CD14-positive monocyte (primary cell): ENCODE results near the gene PLAC9. TPM values are rescaled to one million over a fixed set of nuclear protein-coding genes. Genes with fewer than 3 reads are reported as not detected.

Experiments used
- DNase-seq, 3 donors: peaks; one replicate each; pipeline ENCODE4 v3.0.0-alpha.2; 2011 to 2022
- H2AFZ ChIP-seq: 2 replicates; pipeline ENCODE4 v1.6.0; 2012; ENCODE audit warnings: mild to moderate bottlenecking, low read depth, low read length, inconsistent platforms; ENCODE audit not compliant: insufficient read depth, poor library complexity, severe bottlenecking
- H3K27ac ChIP-seq, 2 donors: 1 replicate in 1 of 2; 2 replicates in 1 of 2; pipeline ENCODE4 v1.5.1; 2012 to 2013; ENCODE audit warnings: low read length in 2 of 2, control low read depth in 1 of 2, inconsistent platforms in 1 of 2, low read depth in 1 of 2, mild to moderate bottlenecking in 1 of 2
- H3K27me3 ChIP-seq, 2 donors: one replicate each; pipeline versions ENCODE4 v1.6.0 to v1.6.1; 2011 to 2013; ENCODE audit warnings: low read length in 2 of 2; ENCODE audit not compliant: control insufficient read depth in 2 of 2, insufficient read depth in 2 of 2
- H3K36me3 ChIP-seq, 2 donors: replicated peaks in 1 of 2; 1 replicate in 1 of 2; 2 replicates in 1 of 2; pipeline versions ENCODE4 v1.5.1 to v1.6.1; 2012 to 2013; ENCODE audit warnings: low read length in 2 of 2, control low read depth in 1 of 2, inconsistent platforms in 1 of 2, mild to moderate bottlenecking in 1 of 2; ENCODE audit not compliant: insufficient read depth in 2 of 2, control insufficient read depth in 1 of 2
- H3K4me1 ChIP-seq, 2 donors: 1 replicate in 1 of 2; 2 replicates in 1 of 2; pipeline versions ENCODE4 v1.5.1 to v1.6.1; 2012 to 2013; ENCODE audit warnings: low read length in 2 of 2, control low read depth in 1 of 2, inconsistent platforms in 1 of 2, mild to moderate bottlenecking in 1 of 2, moderate library complexity in 1 of 2; ENCODE audit not compliant: insufficient read depth in 2 of 2, control insufficient read depth in 1 of 2
- H3K4me2 ChIP-seq: replicated peaks from 2 replicates; pipeline ENCODE3; 2012; ENCODE audit warnings: low read length, moderate library complexity, mild to moderate bottlenecking; ENCODE audit not compliant: poor library complexity, severe bottlenecking; ENCODE audit errors: extremely low read depth
- H3K4me3 ChIP-seq, 3 experiments: fragments of 200-600 bp in 1 of 3; sonication (generic) in 1 of 3; replicated peaks in 1 of 3; 1 replicate in 2 of 3; 2 replicates in 1 of 3; pipeline ENCODE4 v1.5.1; 2011 to 2013; ENCODE audit warnings: low read length in 3 of 3, mild to moderate bottlenecking in 3 of 3, control low read depth in 2 of 3, low read depth in 2 of 3, inconsistent platforms in 1 of 3, moderate library complexity in 1 of 3
- H3K79me2 ChIP-seq: 2 replicates; pipeline ENCODE4 v1.6.0; 2012; ENCODE audit warnings: mild to moderate bottlenecking, control low read depth, inconsistent platforms, low read length, moderate library complexity; ENCODE audit not compliant: insufficient read depth
- H3K9ac ChIP-seq: 2 replicates; pipeline ENCODE4 v1.6.0; 2017; ENCODE audit warnings: low read length, mild to moderate bottlenecking; ENCODE audit not compliant: insufficient read depth, poor library complexity, severe bottlenecking
- H3K9me3 ChIP-seq, 2 donors: replicated peaks in 1 of 2; 1 replicate in 1 of 2; 2 replicates in 1 of 2; pipeline versions ENCODE4 v1.5.1 to v1.6.1; 2012 to 2013; ENCODE audit warnings: low read length in 2 of 2, control low read depth in 1 of 2; ENCODE audit not compliant: control insufficient read depth in 1 of 2, insufficient read depth in 1 of 2
- H4K20me1 ChIP-seq: 2 replicates; pipeline ENCODE4 v1.6.0; 2012; ENCODE audit warnings: mild to moderate bottlenecking, low read length, control low read depth, moderate library complexity; ENCODE audit not compliant: insufficient read depth
- H3K27ac Mint-ChIP-seq, 7 donors: one replicate each; pipeline ENCODE4 v1.8.0; 2020; ENCODE audit warnings: mild to moderate bottlenecking in 7 of 7, mixed read lengths in 7 of 7, moderate library complexity in 6 of 7, inconsistent platforms in 2 of 7
- H3K27me3 Mint-ChIP-seq, 3 donors: one replicate each; pipeline ENCODE4 v1.8.0; 2021 to 2022; ENCODE audit warnings: low read depth in 3 of 3, mild to moderate bottlenecking in 3 of 3, mixed read lengths in 3 of 3, moderate library complexity in 3 of 3, inconsistent platforms in 1 of 3
- H3K36me3 Mint-ChIP-seq, 2 donors: one replicate each; pipeline ENCODE4 v1.8.0; 2020; ENCODE audit warnings: mixed read lengths in 2 of 2, inconsistent platforms in 1 of 2, mild to moderate bottlenecking in 1 of 2
- H3K4me1 Mint-ChIP-seq: one replicate; pipeline ENCODE4 v1.8.0; 2020; ENCODE audit warnings: mild to moderate bottlenecking, mixed read lengths
- H3K4me3 Mint-ChIP-seq, 2 donors: one replicate each; pipeline ENCODE4 v1.8.0; 2020; ENCODE audit warnings: mild to moderate bottlenecking in 2 of 2, mixed read lengths in 2 of 2, moderate library complexity in 1 of 2
- H3K9me3 Mint-ChIP-seq, 7 donors: one replicate each; pipeline ENCODE4 v1.8.0; 2020 to 2022; ENCODE audit warnings: mixed read lengths in 7 of 7, mild to moderate bottlenecking in 6 of 7, moderate library complexity in 6 of 7, inconsistent platforms in 2 of 7
- WGBS: methylation state at CpG from one replicate; pipeline ENCODE4 v1.1.5; 2013; ENCODE audit warnings: missing lambda C conversion rate; ENCODE audit not compliant: insufficient coverage; 5-methylcytosine and 5-hydroxymethylcytosine counted together
- intact Hi-C, 2 donors: fragments of 100-400 bp; cut with micrococcal nuclease; formaldehyde crosslinking; loops; one replicate each; pipeline versions ENCODE4 v1.15.0 to v1.15.1; 2023
- polyA minus RNA-seq: library from RNA; depleted of rRNA, polyadenylated mRNA; stranded (reverse); fragments of >200 nt; gene quantifications from 2 replicates; pipeline ENCODE4 v1.2.3, GENCODE V29; 2012
- polyA plus RNA-seq, 3 donors: library from polyadenylated mRNA; depleted of rRNA in 1 of 3; unstranded in 2 of 3; stranded (reverse) in 1 of 3; fragments of 300-500 nt in 2 of 3; fragments of >200 nt in 1 of 3; fragmentation: Illumina TruSeq in 2 of 3; gene quantifications; 1 replicate in 2 of 3; 2 replicates in 1 of 3; pipeline ENCODE4 v1.2.3, GENCODE V29; 2012 to 2021
- total RNA-seq, 12 experiments: library from RNA in 1 of 12; stranded (reverse) in 1 of 12; fragments of 120-200 nt in 1 of 12; gene quantifications; one replicate each; pipeline ENCODE4 v1.2.4 and lab custom pipeline; 2013 to 2026; ENCODE audit warnings: mixed read lengths in 6 of 12, inconsistent platforms in 1 of 12
- TF ChIP-seq, protein P1 (sequence below): fragments of 200-600 bp; IDR thresholded peaks from one replicate; pipeline ENCODE4 v1.8.0; 2022; ENCODE audit warnings: antibody characterized with exemption, mild to moderate bottlenecking

Gene PLAC9
- total RNA-seq (2013) = 0.10 TPM
- polyA plus RNA-seq = not detected
- not detected in 2 replicates for polyA minus RNA-seq
- 0 to 0.23 (median 0) reads per million in 11 experiments for total RNA-seq (lab: John Stamatoyannopoulos, UW)

GRCh38 chr10:80132299-80133139 is at the start of gene PLAC9:
TSS of gene PLAC9 (plus strand) at chr10:80132730. CDS start at chr10:80132763, 33 bp downstream.
- Mint-ChIP-seq H3K4me1 (peaks cover 9% of the 10 kb centered on the region), H3K27me3 (peaks cover 38 to 54% (median 42%) of the 10 kb centered on the region in 3 donors), H3K27ac (no peak within 1 kb of the TSS), H3K4me3 (peak within 1 kb of the TSS in 1 of 2 donors; percentile 85), H3K36me3 (peaks cover 0 to 7% of the 10 kb centered on the region in 2 donors), H3K9me3 (peaks cover 0 to 7% (median 3%) of the 10 kb centered on the region in 7 donors)
- WGBS = 3% methylated on average over 54 of the region's 58 CpGs
- peak within 1 kb of the TSS; percentile 21 for H2AFZ ChIP-seq
- H3K9me3 ChIP-seq = no peaks in the 10 kb centered on the region
- no peaks in the 10 kb centered on the region for H4K20me1 ChIP-seq
- peaks cover 21 to 26% of the 10 kb centered on the region in 2 donors for H3K27me3 ChIP-seq
- no peak within 1 kb of the TSS for H3K4me3 ChIP-seq
- no peak within 1 kb of the TSS for H3K27ac ChIP-seq
- no peak for DNase-seq
- no peaks in the 10 kb centered on the region for H3K36me3 ChIP-seq
- TF ChIP-seq, protein P1, sequence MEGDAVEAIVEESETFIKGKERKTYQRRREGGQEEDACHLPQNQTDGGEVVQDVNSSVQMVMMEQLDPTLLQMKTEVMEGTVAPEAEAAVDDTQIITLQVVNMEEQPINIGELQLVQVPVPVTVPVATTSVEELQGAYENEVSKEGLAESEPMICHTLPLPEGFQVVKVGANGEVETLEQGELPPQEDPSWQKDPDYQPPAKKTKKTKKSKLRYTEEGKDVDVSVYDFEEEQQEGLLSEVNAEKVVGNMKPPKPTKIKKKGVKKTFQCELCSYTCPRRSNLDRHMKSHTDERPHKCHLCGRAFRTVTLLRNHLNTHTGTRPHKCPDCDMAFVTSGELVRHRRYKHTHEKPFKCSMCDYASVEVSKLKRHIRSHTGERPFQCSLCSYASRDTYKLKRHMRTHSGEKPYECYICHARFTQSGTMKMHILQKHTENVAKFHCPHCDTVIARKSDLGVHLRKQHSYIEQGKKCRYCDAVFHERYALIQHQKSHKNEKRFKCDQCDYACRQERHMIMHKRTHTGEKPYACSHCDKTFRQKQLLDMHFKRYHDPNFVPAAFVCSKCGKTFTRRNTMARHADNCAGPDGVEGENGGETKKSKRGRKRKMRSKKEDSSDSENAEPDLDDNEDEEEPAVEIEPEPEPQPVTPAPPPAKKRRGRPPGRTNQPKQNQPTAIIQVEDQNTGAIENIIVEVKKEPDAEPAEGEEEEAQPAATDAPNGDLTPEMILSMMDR = no peak
- no peaks in the 10 kb centered on the region for H3K79me2 ChIP-seq
- H3K4me2 ChIP-seq = peak within 1 kb of the TSS; percentile 21
- intact Hi-C loops = no loop called here
- peaks cover 0 to 12% of the 10 kb centered on the region in 2 donors for H3K4me1 ChIP-seq
- H3K9ac ChIP-seq = no peak within 1 kb of the TSS

GRCh38 chr10:80090121-80090520 is 42.4 kb upstream of the PLAC9 start:
- H3K27ac ChIP-seq = no peak overlapping the region
- no peaks in the 10 kb centered on the region for H3K9me3 ChIP-seq
- no peak overlapping the region for H3K4me2 ChIP-seq
- Mint-ChIP-seq H3K9me3 (no peaks in the 10 kb centered on the region), H3K27ac (no peak overlapping the region), H3K27me3 (peaks cover 0 to 2% (median 0%) of the 10 kb centered on the region in 3 donors), H3K4me3 (no peak overlapping the region), H3K4me1 (no peaks in the 10 kb centered on the region), H3K36me3 (peaks cover 12 to 20% of the 10 kb centered on the region in 2 donors)
- no peak for DNase-seq
- H3K27me3 ChIP-seq = no peaks in the 10 kb centered on the region
- TF ChIP-seq, protein P1 = no peak
- no peaks in the 10 kb centered on the region for H3K36me3 ChIP-seq
- no peak overlapping the region for H3K9ac ChIP-seq
- no peaks in the 10 kb centered on the region for H4K20me1 ChIP-seq
- WGBS = no CpG with 5 or more reads among the region's 2 CpGs
- H3K4me1 ChIP-seq = no peaks in the 10 kb centered on the region
- H3K79me2 ChIP-seq = no peaks in the 10 kb centered on the region
- no peak overlapping the region for H3K4me3 ChIP-seq
- H2AFZ ChIP-seq = no peak overlapping the region
- intact Hi-C loops = no loop called here
